ENCODE results near the gene HDAC4.

Gene HDAC4

GRCh38 chr2:239094867-239095266 lies 306.0 kb downstream of the HDAC4 start:
- DNase-seq = no peak

GRCh38 chr2:239093952-239094351 lies 306.9 kb downstream of the HDAC4 start:
- no peak for DNase-seq

- no peak for DNase-seq
These were observed 307.3 kb downstream of the HDAC4 start for GRCh38 chr2:239093542-239093941.

- no peak for DNase-seq
These were observed 308.1 kb downstream of the HDAC4 start for GRCh38 chr2:239092571-239093294.

GRCh38 chr2:239089884-239090283 lies 310.9 kb downstream of the HDAC4 start:
- no peak for DNase-seq

- DNase-seq = no peak
These were observed 313.6 kb downstream of the HDAC4 start for GRCh38 chr2:239087046-239087710.

- DNase-seq = no peak
These were observed 314.3 kb downstream of the HDAC4 start for GRCh38 chr2:239086325-239087020.

- DNase-seq = no peak
These were observed 315.4 kb downstream of the HDAC4 start for GRCh38 chr2:239085201-239085992.

GRCh38 chr2:239084007-239084406 lies 316.8 kb downstream of the HDAC4 start:
- no peak for DNase-seq

- DNase-seq = no peak
These were observed 318.4 kb downstream of the HDAC4 start for GRCh38 chr2:239082425-239082824.

GRCh38 chr2:239081622-239082021 lies 319.2 kb downstream of the HDAC4 start:
- no peak for DNase-seq

- no peak for DNase-seq
These were observed 319.8 kb downstream of the HDAC4 start for GRCh38 chr2:239081046-239081445.

- no peak for DNase-seq
These were observed 321.0 kb downstream of the HDAC4 start for GRCh38 chr2:239079671-239080294.

- no peak for DNase-seq
These were observed 322.5 kb downstream of the HDAC4 start for GRCh38 chr2:239078128-239078924.

- DNase-seq = no peak
These were observed 323.6 kb downstream of the HDAC4 start for GRCh38 chr2:239077260-239077659.

- DNase-seq = no peak
These were observed 324.7 kb downstream of the HDAC4 start for GRCh38 chr2:239075918-239076758.

GRCh38 chr2:239073745-239074530 lies 326.9 kb downstream of the HDAC4 start:
- no peak for DNase-seq

GRCh38 chr2:239073270-239073669 lies 327.6 kb downstream of the HDAC4 start:
- DNase-seq = no peak

GRCh38 chr2:239072786-239073185 lies 328.0 kb downstream of the HDAC4 start:
- DNase-seq = no peak

GRCh38 chr2:239070466-239070865 lies 330.4 kb downstream of the HDAC4 start:
- DNase-seq = no peak
